ENCODE measurements around the gene CCNYL1.

DNA sequence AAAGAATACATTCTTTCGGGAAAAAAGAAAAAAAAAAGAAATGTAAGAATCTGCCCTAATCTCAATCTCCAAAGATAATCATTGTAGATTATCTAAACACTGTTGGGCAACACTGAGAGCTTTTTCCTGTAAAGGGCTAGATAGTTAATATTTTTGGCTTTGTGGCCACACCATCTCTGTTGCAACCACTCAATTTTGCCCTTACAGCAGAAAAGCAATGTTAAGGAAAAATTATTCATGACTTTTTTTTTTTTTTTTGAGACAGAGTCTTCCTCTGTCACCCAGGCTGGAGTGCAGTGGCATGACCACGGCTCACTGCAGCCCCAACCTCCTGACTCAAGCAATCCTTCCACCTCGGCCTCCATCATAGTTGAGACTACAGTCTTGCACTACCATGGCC lies 75.6 kb downstream of the CCNYL1 start:
- TF ChIP-seq POLR2AphosphoS5 (IDR thresholded peaks at IDR 0.05; ENCODE audit: low read depth, low read length) (no peak), POLR2A (IDR thresholded peaks at IDR 0.05; ENCODE audit: low read depth, low read length) (no peak), TAF1 (IDR thresholded peaks at IDR 0.05; ENCODE audit: low read depth, low read length) (no peak), SPI1 (IDR thresholded peaks at IDR 0.05; ENCODE audit: low read depth, low read length) (no peak), PAX5 (IDR thresholded peaks at IDR 0.05; ENCODE audit: insufficient read depth, low read length, severe bottlenecking) (no peak)

Measured in GM12891 (cell line).